K562 (cell line): ENCODE measurements around the gene PLEK2. TPM values are rescaled to one million over a fixed set of nuclear protein-coding genes. Genes with fewer than 3 reads are reported as not detected.

Experiments
- ATAC-seq: fragments of 200-7000 bp; cut with Tn5 transposase; 3 replicates; pipeline ENCODE4 v1.9.1; 2020; ENCODE audit warnings: moderate library complexity
- BruUV-seq: library from RNA; stranded (reverse); fragments of 400-500 nt; replicated peaks from 2 replicates; lab custom pipeline; 2021; lab: Mats Ljungman, UMichigan
- CTCF ChIA-PET: fragments of 300-600 bp; formaldehyde crosslinking; extraction: SDS; loops from one replicate; lab custom pipeline; 2021; ENCODE audit warnings: low intra/inter-chr PET ratio; lab: Yijun Ruan, JAX
- POLR2A ChIA-PET: fragments of 300-600, 350-650 bp; sonication (Branson Sonifier 250); formaldehyde crosslinking; extraction: SDS; loops from one replicate; lab custom pipeline; 2021; ENCODE audit warnings: antibody characterized with exemption, inconsistent platforms; lab: Yijun Ruan, JAX
- DNase-seq, 4 experiments: peaks; one replicate each; pipeline versions ENCODE4 v3.0.0 to v3.0.0-alpha.2; 2011 to 2018; ENCODE audit warnings: low spot score in 3 of 4, mixed read lengths in 3 of 4; ENCODE audit errors: extremely low read depth in 1 of 4
- FAIRE-seq: peaks from 2 replicates; lab custom pipeline; 2011; peaks lifted over from hg19 to GRCh38; lab: Jason Lieb, UNC
- H2AFZ ChIP-seq: 2 replicates; pipeline ENCODE4 v1.6.0; 2011; ENCODE audit warnings: low read depth, low read length, control low read depth, inconsistent platforms
- H3K27ac ChIP-seq: fragments of 200-600 bp; 3 replicates; pipeline ENCODE4 v1.8.0; 2011; ENCODE audit warnings: low read depth, mild to moderate bottlenecking, control low read depth, inconsistent platforms, low read length, moderate library complexity, mixed read lengths; ENCODE audit errors: extremely low read depth
- H3K27me3 ChIP-seq, 2 experiments: fragments of 300-600 bp in 1 of 2; 2 replicates in 1 of 2; 3 replicates in 1 of 2; pipeline versions ENCODE4 v1.6.0 to v1.8.0; 2011; ENCODE audit warnings: inconsistent platforms in 2 of 2, low read length in 2 of 2, mild to moderate bottlenecking in 1 of 2, mixed read lengths in 1 of 2, moderate library complexity in 1 of 2; ENCODE audit not compliant: control insufficient read depth in 2 of 2, insufficient read depth in 2 of 2
- H3K36me3 ChIP-seq: fragments of 300-600 bp; 3 replicates; pipeline ENCODE4 v1.8.0; 2011; ENCODE audit warnings: mild to moderate bottlenecking, low read length, inconsistent platforms; ENCODE audit not compliant: control insufficient read depth, insufficient read depth
- H3K4me1 ChIP-seq, 2 experiments: fragments of 200-600 bp in 1 of 2; replicated peaks in 1 of 2; 2 replicates in 1 of 2; 3 replicates in 1 of 2; pipeline versions ENCODE4 v1.5.1 to v1.8.0; 2011; ENCODE audit warnings: inconsistent platforms in 2 of 2, low read length in 2 of 2, mild to moderate bottlenecking in 1 of 2, mixed read lengths in 1 of 2, moderate library complexity in 1 of 2; ENCODE audit not compliant: control insufficient read depth in 2 of 2, insufficient read depth in 2 of 2
- H3K4me2 ChIP-seq: 2 replicates; pipeline ENCODE4 v1.6.1; 2011; ENCODE audit warnings: low read length, control low read depth, inconsistent platforms, mixed read lengths; ENCODE audit not compliant: insufficient read depth
- H3K4me3 ChIP-seq: fragments of 200-600 bp; sonication (generic), shearing (Covaris generic); 2 replicates; pipeline ENCODE4 v1.5.1; 2016; ENCODE audit warnings: control low read depth, inconsistent platforms
- H3K79me2 ChIP-seq: fragments of 200-600 bp; 3 replicates; pipeline ENCODE4 v1.8.0; 2011; ENCODE audit warnings: low read length, inconsistent platforms; ENCODE audit not compliant: control insufficient read depth, insufficient read depth
- H3K9ac ChIP-seq, 2 experiments: 2 replicates each; pipeline versions ENCODE4 v1.6.0 to v1.6.1; 2011; ENCODE audit warnings: low read depth in 2 of 2, low read length in 2 of 2, control low read depth in 1 of 2, inconsistent platforms in 1 of 2, mild to moderate bottlenecking in 1 of 2, mixed read lengths in 1 of 2; ENCODE audit not compliant: insufficient read depth in 1 of 2
- H3K9me1 ChIP-seq: one replicate; pipeline ENCODE4 v1.6.0; 2011; ENCODE audit warnings: inconsistent platforms, mild to moderate bottlenecking, low read length, moderate library complexity; ENCODE audit not compliant: control insufficient read depth, insufficient read depth
- H3K9me3 ChIP-seq: replicated peaks from 2 replicates; pipeline ENCODE4 v1.5.1; 2011; ENCODE audit warnings: low read depth, low read length, inconsistent platforms; ENCODE audit not compliant: control insufficient read depth, insufficient read depth
- H4K20me1 ChIP-seq: replicated peaks from 2 replicates; pipeline ENCODE4 v1.6.1; 2011; ENCODE audit warnings: low read length, inconsistent platforms, mixed read lengths; ENCODE audit not compliant: control insufficient read depth, insufficient read depth
- BCL6 ChIP-seq: fragments of 250-450 bp; sonication (Bioruptor Pico); IDR thresholded peaks from 2 replicates; pipeline ENCODE4 v1.4.0; 2020
- EHMT2 ChIP-seq: fragments of 450-650 bp; IDR thresholded peaks from 2 replicates; pipeline ENCODE4 v1.6.1; 2018; ENCODE audit warnings: antibody characterized with exemption
- WGBS: fragments of 100-300 bp; shearing (Covaris generic); methylation state at CpG from one replicate; pipeline ENCODE4 v1.1.6; 2016; ENCODE audit warnings: low coverage, mixed read lengths; ENCODE audit not compliant: insufficient coverage; ENCODE audit errors: missing lambda C conversion rate; 5-methylcytosine and 5-hydroxymethylcytosine counted together
- in situ Hi-C: fragments of 300-500 bp; cut with MboI; formaldehyde crosslinking; loops from 4 replicates; pipeline ENCODE4 v1.15.0; 2018; ENCODE audit warnings: inconsistent platforms, mixed read lengths
- intact Hi-C: fragments of 100-400 bp; cut with micrococcal nuclease; formaldehyde crosslinking; loops from 2 replicates; pipeline ENCODE4 v1.14.2; 2022
- polyA plus RNA-seq, 8 experiments: library from polyadenylated mRNA; depleted of rRNA in 4 of 8; stranded (reverse) in 5 of 8; unstranded in 3 of 8; fragments of >200 nt; fragmentation: Nextera tagmentation in 2 of 8; fragmentation: Illumina TruSeq in 1 of 8; extraction: Ambion mirVana in 2 of 8; extraction: Trizol in 1 of 8; gene quantifications; 2 replicates each; pipeline versions ENCODE4 v1.2.1 to v1.2.3, GENCODE V29; 2011 to 2014; ENCODE audit warnings: inconsistent platforms in 1 of 8, missing spikeins in 1 of 8
- total RNA-seq, 7 experiments: library from RNA; depleted of rRNA in 6 of 7; stranded (reverse); fragments of >200 nt in 6 of 7; fragmentation: Illumina TruSeq in 2 of 7; extraction: Trizol in 2 of 7; gene quantifications; 2 replicates each; pipeline versions ENCODE4 v1.2.1 to v1.2.3, GENCODE V29; 2011 to 2021; ENCODE audit warnings: low replicate concordance in 1 of 7
- TF ChIP-seq, protein P1 (sequence below), 3 experiments: fragments of 200-800 bp in 1 of 3; sonication (Bioruptor generic) in 1 of 3; sonication (generic) in 1 of 3; formaldehyde crosslinking in 1 of 3; IDR thresholded peaks; 2 replicates each; pipeline versions ENCODE4 v1.6.1 to v1.8.0; 2016 to 2022; ENCODE audit warnings: mild to moderate bottlenecking in 2 of 3, missing compliant biosample characterization in 2 of 3, missing genetic modification characterization in 2 of 3, missing genetic modification reagents in 1 of 3
- TF ChIP-seq, protein P2 (sequence below): fragments of 450-650 bp; IDR thresholded peaks from 2 replicates; pipeline ENCODE4 v1.6.1; 2017; ENCODE audit warnings: antibody characterized with exemption

Gene PLEK2
- total and polyA plus RNA-seq, 9 of the 15 experiments (the other 6 are each of a cell fraction or from before 2014, with no cell fraction given), result not detected

DNA sequence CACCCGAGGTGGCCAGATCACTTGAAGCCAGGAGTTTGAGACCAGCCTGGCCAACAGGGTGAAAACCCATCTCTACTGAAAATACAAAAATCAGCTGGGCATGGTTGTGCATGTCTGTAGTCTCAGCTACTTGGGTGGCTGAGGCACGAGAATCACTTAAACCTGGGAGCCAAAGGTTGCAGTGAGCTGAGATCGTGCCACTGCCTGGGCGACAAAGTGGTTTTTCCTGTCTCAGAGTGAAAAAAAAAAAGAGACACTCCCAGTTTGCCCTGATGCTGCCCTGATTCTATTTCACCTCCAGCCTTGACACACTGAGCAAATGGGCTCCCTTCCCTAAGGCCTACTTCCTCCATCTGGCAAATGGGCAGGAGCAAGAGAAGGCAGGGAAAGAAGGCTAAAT is 28.5 kb upstream of the PLEK2 start:
- in situ Hi-C loops, result no loop called here
- intact Hi-C loops, result no loop called here
- ATAC-seq (no peak), DNase-seq (no peak), FAIRE-seq (no peak)
- no peak overlapping the region for H3K9ac ChIP-seq
- no peak for TF ChIP-seq EHMT2
- TF ChIP-seq, protein P1, sequence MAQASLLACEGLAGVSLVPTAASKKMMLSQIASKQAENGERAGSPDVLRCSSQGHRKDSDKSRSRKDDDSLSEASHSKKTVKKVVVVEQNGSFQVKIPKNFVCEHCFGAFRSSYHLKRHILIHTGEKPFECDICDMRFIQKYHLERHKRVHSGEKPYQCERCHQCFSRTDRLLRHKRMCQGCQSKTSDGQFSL (CRISPR knock-in tag; IDR thresholded peaks at IDR 0.05), result no peak
- TF ChIP-seq, protein P1 (tag; IDR thresholded peaks at IDR 0.05), result no peak
- TF ChIP-seq BCL6, result no peak
- TF ChIP-seq, protein P2, sequence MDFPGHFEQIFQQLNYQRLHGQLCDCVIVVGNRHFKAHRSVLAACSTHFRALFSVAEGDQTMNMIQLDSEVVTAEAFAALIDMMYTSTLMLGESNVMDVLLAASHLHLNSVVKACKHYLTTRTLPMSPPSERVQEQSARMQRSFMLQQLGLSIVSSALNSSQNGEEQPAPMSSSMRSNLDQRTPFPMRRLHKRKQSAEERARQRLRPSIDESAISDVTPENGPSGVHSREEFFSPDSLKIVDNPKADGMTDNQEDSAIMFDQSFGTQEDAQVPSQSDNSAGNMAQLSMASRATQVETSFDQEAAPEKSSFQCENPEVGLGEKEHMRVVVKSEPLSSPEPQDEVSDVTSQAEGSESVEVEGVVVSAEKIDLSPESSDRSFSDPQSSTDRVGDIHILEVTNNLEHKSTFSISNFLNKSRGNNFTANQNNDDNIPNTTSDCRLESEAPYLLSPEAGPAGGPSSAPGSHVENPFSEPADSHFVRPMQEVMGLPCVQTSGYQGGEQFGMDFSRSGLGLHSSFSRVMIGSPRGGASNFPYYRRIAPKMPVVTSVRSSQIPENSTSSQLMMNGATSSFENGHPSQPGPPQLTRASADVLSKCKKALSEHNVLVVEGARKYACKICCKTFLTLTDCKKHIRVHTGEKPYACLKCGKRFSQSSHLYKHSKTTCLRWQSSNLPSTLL, result no peak
- BruUV-seq, result no TSS peak
- H4K20me1 ChIP-seq, result no peaks in the 10 kb centered on the region
- no peaks in the 10 kb centered on the region for H3K36me3 ChIP-seq
- no peaks in the 10 kb centered on the region for H3K9me1 ChIP-seq
- no peaks in the 10 kb centered on the region for H3K9me3 ChIP-seq
- no peak overlapping the region for H3K4me2 ChIP-seq
- no peak overlapping the region for H3K4me3 ChIP-seq
- no peaks in the 10 kb centered on the region for H3K79me2 ChIP-seq
- 0% methylated on average over 3 of the region's 4 CpGs for WGBS
- no peak overlapping the region for H3K27ac ChIP-seq
- no peak overlapping the region for H2AFZ ChIP-seq
- peaks cover 5 to 24% of the 10 kb centered on the region in 2 experiments; a peak in 4 of 5 replicates for H3K27me3 ChIP-seq
- POLR2A ChIA-PET, result interaction anchor here (1.5 kb wide), 1 partner anchor 18 kb away, joined by 6 read pairs; no protein-coding TSS in a partner anchor
- CTCF ChIA-PET, result no interaction called here
- H3K4me1 ChIP-seq, result no peaks in the 10 kb centered on the region; a peak in 2 of 5 replicates
